ENCODE data around the gene DHCR24. TPM values are rescaled to one million over a fixed set of nuclear protein-coding genes. Genes with fewer than 3 reads are reported as not detected.
A peak's percentile ranks its signal among the peaks of the same experiment; 100 is the strongest.

DHCR24 gene
- total and polyA plus RNA-seq, 2 of the 13 experiments (the other 11 are each of a cell fraction or from before 2014, with no cell fraction given): 374 to 448 TPM

DNA sequence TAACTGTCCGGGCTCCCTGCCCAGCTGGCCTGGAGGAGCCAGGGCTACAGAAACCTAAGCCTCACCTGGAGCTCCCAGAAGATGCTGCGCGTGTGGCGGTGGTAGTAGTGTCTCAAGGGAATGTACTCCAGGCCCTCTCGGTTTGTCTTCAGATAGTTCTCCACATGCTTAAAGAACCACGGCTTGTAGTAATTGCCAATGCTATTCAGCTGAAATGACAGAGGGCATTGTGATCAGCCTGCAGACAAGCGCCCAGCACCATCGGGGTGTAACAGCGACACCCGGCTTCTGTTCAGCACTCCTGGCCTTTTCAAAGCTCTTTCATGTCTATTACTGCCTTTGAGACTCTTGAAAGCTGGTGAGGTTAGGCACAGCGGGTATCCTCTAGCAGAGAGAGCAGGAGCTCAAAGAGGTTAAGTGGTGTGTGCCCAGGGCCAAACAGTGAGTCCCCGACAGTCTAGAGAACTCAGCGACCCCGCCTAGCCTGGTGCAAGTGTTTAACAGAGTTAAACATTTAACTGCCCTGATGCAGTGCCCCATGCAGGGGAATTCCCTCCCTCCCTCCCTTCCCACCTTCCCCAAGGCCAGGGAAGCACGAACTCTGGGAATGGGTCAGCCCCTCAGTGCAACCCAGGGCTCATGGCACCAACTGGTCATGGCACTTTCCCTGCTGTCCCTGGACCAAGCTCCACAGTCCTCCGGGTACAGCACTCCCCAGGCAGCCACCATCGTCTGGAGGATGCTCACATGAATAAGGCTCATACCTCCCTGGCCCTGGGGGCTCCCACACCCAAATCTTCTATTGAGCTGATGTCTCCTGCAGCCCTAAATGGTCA is 21.5 kb downstream of the DHCR24 start (continued):
- TF ChIP-seq, protein P1, sequence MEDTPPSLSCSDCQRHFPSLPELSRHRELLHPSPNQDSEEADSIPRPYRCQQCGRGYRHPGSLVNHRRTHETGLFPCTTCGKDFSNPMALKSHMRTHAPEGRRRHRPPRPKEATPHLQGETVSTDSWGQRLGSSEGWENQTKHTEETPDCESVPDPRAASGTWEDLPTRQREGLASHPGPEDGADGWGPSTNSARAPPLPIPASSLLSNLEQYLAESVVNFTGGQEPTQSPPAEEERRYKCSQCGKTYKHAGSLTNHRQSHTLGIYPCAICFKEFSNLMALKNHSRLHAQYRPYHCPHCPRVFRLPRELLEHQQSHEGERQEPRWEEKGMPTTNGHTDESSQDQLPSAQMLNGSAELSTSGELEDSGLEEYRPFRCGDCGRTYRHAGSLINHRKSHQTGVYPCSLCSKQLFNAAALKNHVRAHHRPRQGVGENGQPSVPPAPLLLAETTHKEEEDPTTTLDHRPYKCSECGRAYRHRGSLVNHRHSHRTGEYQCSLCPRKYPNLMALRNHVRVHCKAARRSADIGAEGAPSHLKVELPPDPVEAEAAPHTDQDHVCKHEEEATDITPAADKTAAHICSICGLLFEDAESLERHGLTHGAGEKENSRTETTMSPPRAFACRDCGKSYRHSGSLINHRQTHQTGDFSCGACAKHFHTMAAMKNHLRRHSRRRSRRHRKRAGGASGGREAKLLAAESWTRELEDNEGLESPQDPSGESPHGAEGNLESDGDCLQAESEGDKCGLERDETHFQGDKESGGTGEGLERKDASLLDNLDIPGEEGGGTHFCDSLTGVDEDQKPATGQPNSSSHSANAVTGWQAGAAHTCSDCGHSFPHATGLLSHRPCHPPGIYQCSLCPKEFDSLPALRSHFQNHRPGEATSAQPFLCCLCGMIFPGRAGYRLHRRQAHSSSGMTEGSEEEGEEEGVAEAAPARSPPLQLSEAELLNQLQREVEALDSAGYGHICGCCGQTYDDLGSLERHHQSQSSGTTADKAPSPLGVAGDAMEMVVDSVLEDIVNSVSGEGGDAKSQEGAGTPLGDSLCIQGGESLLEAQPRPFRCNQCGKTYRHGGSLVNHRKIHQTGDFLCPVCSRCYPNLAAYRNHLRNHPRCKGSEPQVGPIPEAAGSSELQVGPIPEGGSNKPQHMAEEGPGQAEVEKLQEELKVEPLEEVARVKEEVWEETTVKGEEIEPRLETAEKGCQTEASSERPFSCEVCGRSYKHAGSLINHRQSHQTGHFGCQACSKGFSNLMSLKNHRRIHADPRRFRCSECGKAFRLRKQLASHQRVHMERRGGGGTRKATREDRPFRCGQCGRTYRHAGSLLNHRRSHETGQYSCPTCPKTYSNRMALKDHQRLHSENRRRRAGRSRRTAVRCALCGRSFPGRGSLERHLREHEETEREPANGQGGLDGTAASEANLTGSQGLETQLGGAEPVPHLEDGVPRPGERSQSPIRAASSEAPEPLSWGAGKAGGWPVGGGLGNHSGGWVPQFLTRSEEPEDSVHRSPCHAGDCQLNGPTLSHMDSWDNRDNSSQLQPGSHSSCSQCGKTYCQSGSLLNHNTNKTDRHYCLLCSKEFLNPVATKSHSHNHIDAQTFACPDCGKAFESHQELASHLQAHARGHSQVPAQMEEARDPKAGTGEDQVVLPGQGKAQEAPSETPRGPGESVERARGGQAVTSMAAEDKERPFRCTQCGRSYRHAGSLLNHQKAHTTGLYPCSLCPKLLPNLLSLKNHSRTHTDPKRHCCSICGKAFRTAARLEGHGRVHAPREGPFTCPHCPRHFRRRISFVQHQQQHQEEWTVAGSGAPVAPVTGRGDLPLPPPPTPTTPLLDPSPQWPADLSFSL (CRISPR knock-in tag; IDR thresholded peaks at IDR 0.05): no peak
- TF ChIP-seq CBFB (CRISPR knock-in tag; IDR thresholded peaks at IDR 0.05): no peak
- TF ChIP-seq, protein P2, sequence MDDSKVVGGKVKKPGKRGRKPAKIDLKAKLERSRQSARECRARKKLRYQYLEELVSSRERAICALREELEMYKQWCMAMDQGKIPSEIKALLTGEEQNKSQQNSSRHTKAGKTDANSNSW (CRISPR knock-in tag; IDR thresholded peaks at IDR 0.05; ENCODE audit: borderline replicate concordance): no peak
- no peak for TF ChIP-seq ZNF546 (CRISPR knock-in tag; conservative IDR thresholded peaks at IDR 0.05)
- TF ChIP-seq, protein P3, sequence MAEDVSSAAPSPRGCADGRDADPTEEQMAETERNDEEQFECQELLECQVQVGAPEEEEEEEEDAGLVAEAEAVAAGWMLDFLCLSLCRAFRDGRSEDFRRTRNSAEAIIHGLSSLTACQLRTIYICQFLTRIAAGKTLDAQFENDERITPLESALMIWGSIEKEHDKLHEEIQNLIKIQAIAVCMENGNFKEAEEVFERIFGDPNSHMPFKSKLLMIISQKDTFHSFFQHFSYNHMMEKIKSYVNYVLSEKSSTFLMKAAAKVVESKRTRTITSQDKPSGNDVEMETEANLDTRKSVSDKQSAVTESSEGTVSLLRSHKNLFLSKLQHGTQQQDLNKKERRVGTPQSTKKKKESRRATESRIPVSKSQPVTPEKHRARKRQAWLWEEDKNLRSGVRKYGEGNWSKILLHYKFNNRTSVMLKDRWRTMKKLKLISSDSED (CRISPR knock-in tag; IDR thresholded peaks at IDR 0.05): no peak
- TF ChIP-seq, protein P4, sequence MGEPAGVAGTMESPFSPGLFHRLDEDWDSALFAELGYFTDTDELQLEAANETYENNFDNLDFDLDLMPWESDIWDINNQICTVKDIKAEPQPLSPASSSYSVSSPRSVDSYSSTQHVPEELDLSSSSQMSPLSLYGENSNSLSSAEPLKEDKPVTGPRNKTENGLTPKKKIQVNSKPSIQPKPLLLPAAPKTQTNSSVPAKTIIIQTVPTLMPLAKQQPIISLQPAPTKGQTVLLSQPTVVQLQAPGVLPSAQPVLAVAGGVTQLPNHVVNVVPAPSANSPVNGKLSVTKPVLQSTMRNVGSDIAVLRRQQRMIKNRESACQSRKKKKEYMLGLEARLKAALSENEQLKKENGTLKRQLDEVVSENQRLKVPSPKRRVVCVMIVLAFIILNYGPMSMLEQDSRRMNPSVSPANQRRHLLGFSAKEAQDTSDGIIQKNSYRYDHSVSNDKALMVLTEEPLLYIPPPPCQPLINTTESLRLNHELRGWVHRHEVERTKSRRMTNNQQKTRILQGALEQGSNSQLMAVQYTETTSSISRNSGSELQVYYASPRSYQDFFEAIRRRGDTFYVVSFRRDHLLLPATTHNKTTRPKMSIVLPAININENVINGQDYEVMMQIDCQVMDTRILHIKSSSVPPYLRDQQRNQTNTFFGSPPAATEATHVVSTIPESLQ (CRISPR knock-in tag; conservative IDR thresholded peaks at IDR 0.05): no peak
- TF ChIP-seq ATAD3A (CRISPR knock-in tag; IDR thresholded peaks at IDR 0.05): no peak
- TF ChIP-seq SPEN (CRISPR knock-in tag; IDR thresholded peaks at IDR 0.05; ENCODE audit: low read depth): peak; percentile 52; the same call in 1 of the 2 replicates
- TF ChIP-seq RBFOX2 (IDR thresholded peaks at IDR 0.05; ENCODE audit: low read depth, low read length): no peak; the same call in 1 of the 2 replicates
- TF ChIP-seq, protein P5, sequence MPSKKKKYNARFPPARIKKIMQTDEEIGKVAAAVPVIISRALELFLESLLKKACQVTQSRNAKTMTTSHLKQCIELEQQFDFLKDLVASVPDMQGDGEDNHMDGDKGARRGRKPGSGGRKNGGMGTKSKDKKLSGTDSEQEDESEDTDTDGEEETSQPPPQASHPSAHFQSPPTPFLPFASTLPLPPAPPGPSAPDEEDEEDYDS (CRISPR knock-in tag; IDR thresholded peaks at IDR 0.05): no peak
- TF ChIP-seq, protein P6, sequence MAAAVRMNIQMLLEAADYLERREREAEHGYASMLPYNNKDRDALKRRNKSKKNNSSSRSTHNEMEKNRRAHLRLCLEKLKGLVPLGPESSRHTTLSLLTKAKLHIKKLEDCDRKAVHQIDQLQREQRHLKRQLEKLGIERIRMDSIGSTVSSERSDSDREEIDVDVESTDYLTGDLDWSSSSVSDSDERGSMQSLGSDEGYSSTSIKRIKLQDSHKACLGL (CRISPR knock-in tag; IDR thresholded peaks at IDR 0.05): no peak
- 0 out of 2 replicates have a peak, but pooled peaks have one; percentile 19 for TF ChIP-seq PHF8 (CRISPR knock-in tag; IDR thresholded peaks at IDR 0.05)
- TF ChIP-seq, protein P7, sequence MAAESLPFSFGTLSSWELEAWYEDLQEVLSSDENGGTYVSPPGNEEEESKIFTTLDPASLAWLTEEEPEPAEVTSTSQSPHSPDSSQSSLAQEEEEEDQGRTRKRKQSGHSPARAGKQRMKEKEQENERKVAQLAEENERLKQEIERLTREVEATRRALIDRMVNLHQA (CRISPR knock-in tag; IDR thresholded peaks at IDR 0.05): no peak
- no peak for TF ChIP-seq XBP1 (CRISPR knock-in tag; IDR thresholded peaks at IDR 0.05)
- no peak for TF ChIP-seq ZNF563 (CRISPR knock-in tag; IDR thresholded peaks at IDR 0.05)
- no peak for TF ChIP-seq ZNF557 (CRISPR knock-in tag; IDR thresholded peaks at IDR 0.05)
- peak; percentile 93 for TF ChIP-seq MED1 (CRISPR knock-in tag; IDR thresholded peaks at IDR 0.05)

All from HepG2 (cell line).